HepG2 (cell line): ENCODE data around the gene GPC3. TPM values are rescaled to one million over a fixed set of nuclear protein-coding genes. Genes with fewer than 3 reads are reported as not detected.

Source experiments
- ARID5B ChIP-seq: IDR thresholded peaks from 2 replicates; pipeline ENCODE4 v1.4.0; 2020; ENCODE audit warnings: mild to moderate bottlenecking, missing genetic modification reagents
- E2F1 ChIP-seq: sonication (generic); formaldehyde crosslinking; IDR thresholded peaks from 2 replicates; pipeline ENCODE4 v1.5.0; 2020; ENCODE audit warnings: missing genetic modification reagents
- ERF ChIP-seq: IDR thresholded peaks from 2 replicates; pipeline ENCODE4 v1.6.1; 2018; ENCODE audit warnings: missing biosample characterization, missing genetic modification reagents
- FUBP1 ChIP-seq: sonication (generic); formaldehyde crosslinking; IDR thresholded peaks from 2 replicates; pipeline ENCODE4 v1.5.1; 2020; ENCODE audit warnings: missing genetic modification reagents, mild to moderate bottlenecking, borderline replicate concordance
- HNRNPUL1 ChIP-seq: fragments of 200-400 bp; formaldehyde crosslinking; IDR thresholded peaks from 2 replicates; pipeline ENCODE4 v1.6.1; 2017; ENCODE audit warnings: low read depth, mild to moderate bottlenecking, low read length, moderate library complexity
- KDM1A ChIP-seq: IDR thresholded peaks from 2 replicates; pipeline ENCODE4 v1.6.1; 2016; ENCODE audit warnings: missing compliant biosample characterization
- KDM2A ChIP-seq: sonication (generic); formaldehyde crosslinking; IDR thresholded peaks from 2 replicates; pipeline ENCODE4 v1.4.0; 2020; ENCODE audit warnings: low read depth, missing genetic modification reagents, borderline replicate concordance
- MXI1 ChIP-seq: IDR thresholded peaks from 3 replicates; pipeline ENCODE4 v1.6.1; 2012; ENCODE audit warnings: low read depth, low read length, inconsistent platforms, borderline replicate concordance
- NAIF1 ChIP-seq: sonication (generic); formaldehyde crosslinking; IDR thresholded peaks from 2 replicates; pipeline ENCODE4 v1.5.0; 2020; ENCODE audit warnings: mild to moderate bottlenecking, missing genetic modification reagents, borderline replicate concordance
- SRSF4 ChIP-seq: fragments of 200-400 bp; formaldehyde crosslinking; IDR thresholded peaks from one replicate; pipeline ENCODE4 v1.6.1; 2018; ENCODE audit warnings: mild to moderate bottlenecking, low read depth, low read length, moderate library complexity; ENCODE audit not compliant: poor library complexity, severe bottlenecking
- SSRP1 ChIP-seq: IDR thresholded peaks from 2 replicates; pipeline ENCODE4 v1.6.1; 2016; ENCODE audit warnings: control low read depth
- THAP11 ChIP-seq: IDR thresholded peaks from 2 replicates; pipeline ENCODE4 v1.6.1; 2016; ENCODE audit warnings: missing biosample characterization, missing genetic modification reagents
- TOPORS ChIP-seq: sonication (generic); formaldehyde crosslinking; IDR thresholded peaks from 2 replicates; pipeline ENCODE4 v1.8.0; 2023; ENCODE audit warnings: mild to moderate bottlenecking, missing genetic modification reagents
- ZMAT3 ChIP-seq: sonication (generic); formaldehyde crosslinking; conservative IDR thresholded peaks from 2 replicates; pipeline ENCODE4 v1.7.0; 2021; ENCODE audit warnings: missing genetic modification reagents
- ZNF18 ChIP-seq: sonication (generic); formaldehyde crosslinking; IDR thresholded peaks from 2 replicates; pipeline ENCODE4 v1.8.0; 2022; ENCODE audit warnings: mild to moderate bottlenecking, missing genetic modification reagents; ENCODE audit not compliant: insufficient replicate concordance
- polyA plus RNA-seq, 8 experiments: library from polyadenylated mRNA; depleted of rRNA in 3 of 8; stranded (reverse) in 7 of 8; unstranded in 1 of 8; fragments of >200 nt; fragmentation: Illumina TruSeq in 4 of 8; extraction: Trizol in 4 of 8; gene quantifications; 2 replicates each; pipeline versions ENCODE4 v1.2.1 to v1.2.3, GENCODE V29; 2011 to 2016; ENCODE audit warnings: low read depth in 4 of 8, missing spikeins in 1 of 8, mixed read lengths in 1 of 8; ENCODE audit not compliant: insufficient read depth in 1 of 8
- total RNA-seq, 5 experiments: library from RNA; depleted of rRNA; stranded (reverse); fragments of >200 nt; fragmentation: Illumina TruSeq; extraction: Trizol; gene quantifications; 2 replicates each; pipeline ENCODE4 v1.2.3, GENCODE V29; 2016; ENCODE audit warnings: low read depth in 1 of 5

GPC3 gene
- total and polyA plus RNA-seq, 2 of the 13 experiments (the other 11 are each of a cell fraction or from before 2014, with no cell fraction given): 1,799 to 3,263 TPM

GRCh38 chrX:133984857-133985163 is 584 bp downstream of the GPC3 start (continued):
- TF ChIP-seq HNRNPUL1 (no peak), MXI1 (no peak), TOPORS (no peak), THAP11 (CRISPR knock-in tag) (no peak), ARID5B (no peak), ZMAT3 (CRISPR knock-in tag) (0 out of 2 replicates have a peak, but pooled peaks have one; percentile 12), ZNF18 (no peak), ERF (CRISPR knock-in tag) (no peak), SSRP1 (CRISPR knock-in tag) (peak; percentile 82), KDM2A (no peak; the same call in 1 of the 2 replicates), E2F1 (CRISPR knock-in tag) (no peak), NAIF1 (CRISPR knock-in tag) (no peak), KDM1A (CRISPR knock-in tag) (no peak), SRSF4 (no peak), FUBP1 (CRISPR knock-in tag) (no peak)
